Astrocyte (in vitro differentiated cells and primary cell): ENCODE results near the gene INO80B. TPM values are rescaled to one million over a fixed set of nuclear protein-coding genes. Genes with fewer than 3 reads are reported as not detected.
A peak's percentile ranks its signal among the peaks of the same experiment; 100 is the strongest.
"Not testable (repeated sequence)": the region's sequence is repeated elsewhere in the genome, so short reads cannot be mapped to it uniquely, and the experiment has no call there.

Experiments used
- DNase-seq: peaks from one replicate; pipeline ENCODE4 v3.0.0-alpha.2; 2010; ENCODE audit warnings: low read depth
- FAIRE-seq: peaks from 2 replicates; lab custom pipeline; 2011; peaks lifted over from hg19 to GRCh38; lab: Jason Lieb, UNC
- H2AFZ ChIP-seq: 2 replicates; pipeline ENCODE4 v1.6.0; 2012; ENCODE audit warnings: low read depth, low read length, inconsistent platforms
- H3K27ac ChIP-seq: 2 replicates; pipeline ENCODE4 v1.5.1; 2011; ENCODE audit warnings: low read depth, low read length, inconsistent platforms
- H3K27me3 ChIP-seq: 2 replicates; pipeline ENCODE4 v1.6.0; 2011; ENCODE audit warnings: low read length, inconsistent platforms; ENCODE audit not compliant: insufficient read depth
- H3K36me3 ChIP-seq: 2 replicates; pipeline ENCODE4 v1.5.1; 2011; ENCODE audit warnings: low read length, inconsistent platforms; ENCODE audit not compliant: insufficient read depth
- H3K4me1 ChIP-seq: 2 replicates; pipeline ENCODE4 v1.5.1; 2011; ENCODE audit warnings: low read length, inconsistent platforms; ENCODE audit not compliant: insufficient read depth
- H3K4me2 ChIP-seq: 2 replicates; pipeline ENCODE4 v1.6.0; 2012; ENCODE audit warnings: low read length, inconsistent platforms
- H3K4me3 ChIP-seq: 2 replicates; pipeline ENCODE4 v1.5.1; 2011; ENCODE audit warnings: low read depth, mild to moderate bottlenecking, low read length, inconsistent platforms; ENCODE audit not compliant: insufficient read depth
- H3K79me2 ChIP-seq: 2 replicates; pipeline ENCODE4 v1.6.0; 2012; ENCODE audit warnings: mild to moderate bottlenecking, low read length, inconsistent platforms; ENCODE audit not compliant: insufficient read depth
- H3K9ac ChIP-seq: 2 replicates; pipeline ENCODE4 v1.6.0; 2012; ENCODE audit warnings: mild to moderate bottlenecking, low read length, inconsistent platforms
- H3K9me3 ChIP-seq: 2 replicates; pipeline ENCODE4 v1.5.1; 2012; ENCODE audit warnings: low read depth, mild to moderate bottlenecking, low read length, inconsistent platforms; ENCODE audit not compliant: insufficient read depth
- H4K20me1 ChIP-seq: 2 replicates; pipeline ENCODE4 v1.6.0; 2012; ENCODE audit warnings: low read length, inconsistent platforms; ENCODE audit not compliant: insufficient read depth
- H3K27ac Mint-ChIP-seq: one replicate; pipeline ENCODE4 v1.8.0; 2021; ENCODE audit warnings: mild to moderate bottlenecking, mixed read lengths; ENCODE audit not compliant: unreplicated experiment
- H3K27me3 Mint-ChIP-seq: one replicate; pipeline ENCODE4 v1.8.0; 2021; ENCODE audit warnings: low read depth, mixed read lengths; ENCODE audit not compliant: unreplicated experiment
- H3K36me3 Mint-ChIP-seq: one replicate; pipeline ENCODE4 v1.8.0; 2021; ENCODE audit warnings: low read depth, mixed read lengths; ENCODE audit not compliant: unreplicated experiment
- H3K4me1 Mint-ChIP-seq: one replicate; pipeline ENCODE4 v1.8.0; 2021; ENCODE audit warnings: low read depth, mixed read lengths; ENCODE audit not compliant: unreplicated experiment
- H3K4me3 Mint-ChIP-seq: one replicate; pipeline ENCODE4 v1.8.0; 2021; ENCODE audit warnings: mild to moderate bottlenecking, moderate library complexity, mixed read lengths; ENCODE audit not compliant: unreplicated experiment
- H3K9me3 Mint-ChIP-seq: one replicate; pipeline ENCODE4 v1.8.0; 2021; ENCODE audit warnings: mild to moderate bottlenecking, mixed read lengths; ENCODE audit not compliant: unreplicated experiment
- EZH2 ChIP-seq: IDR thresholded peaks from 2 replicates; pipeline ENCODE4 v1.6.1; 2012; ENCODE audit warnings: mild to moderate bottlenecking, low read length, inconsistent platforms; ENCODE audit not compliant: insufficient read depth
- total RNA-seq: library from RNA; stranded (reverse); gene quantifications from 2 replicates; pipeline ENCODE4 v1.2.1, GENCODE V29; 2021
- TF ChIP-seq, protein P1 (sequence below): IDR thresholded peaks from 2 replicates; pipeline ENCODE4 v1.5.1; 2011; ENCODE audit warnings: low read depth, mild to moderate bottlenecking, inconsistent platforms, low read length, moderate library complexity; ENCODE audit not compliant: insufficient read depth

INO80B gene
- total RNA-seq, 1 donor from 2014 or later = 19.2 TPM

DNA sequence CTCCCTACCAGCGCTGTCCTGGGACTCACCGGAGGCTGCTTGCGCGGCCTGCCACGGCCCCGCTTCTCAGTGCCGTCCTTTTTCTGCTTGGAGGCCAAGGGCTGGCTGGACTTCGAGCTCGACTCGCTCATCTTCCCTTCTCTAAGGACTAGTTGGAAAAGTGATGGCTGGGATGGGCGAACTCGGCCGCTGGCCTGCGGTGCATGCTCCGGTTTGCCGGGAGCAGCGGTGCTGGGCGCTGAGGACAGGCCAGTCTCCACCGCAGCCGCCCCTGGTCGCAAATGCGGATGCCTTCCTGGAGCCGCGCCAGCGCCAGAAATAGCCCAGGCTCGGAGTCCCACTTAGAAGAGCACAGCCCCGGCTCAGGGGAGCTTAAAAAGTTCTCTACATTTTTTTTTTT is 36.6 kb upstream of the INO80B start:
- Histone ChIP-seq H3K9me3 (no peaks in the 10 kb centered on the region), H4K20me1 (no peaks in the 10 kb centered on the region), H3K4me2 (no peak overlapping the region), H2AFZ (no peak overlapping the region), H3K9ac (no peak overlapping the region), H3K27ac (no peak overlapping the region), H3K4me1 (peaks cover 26% of the 10 kb centered on the region), H3K4me3 (no peak overlapping the region), H3K27me3 (peaks cover 8% of the 10 kb centered on the region), H3K36me3 (no peaks in the 10 kb centered on the region), H3K79me2 (no peaks in the 10 kb centered on the region)
- Mint-ChIP-seq H3K27me3 (peaks cover 14% of the 10 kb centered on the region), H3K9me3 (no peaks in the 10 kb centered on the region), H3K27ac (no peak overlapping the region), H3K4me3 (no peak overlapping the region), H3K36me3 (no peaks in the 10 kb centered on the region), H3K4me1 (peaks cover 4% of the 10 kb centered on the region)
- no peak for FAIRE-seq
- TF ChIP-seq, protein P1, sequence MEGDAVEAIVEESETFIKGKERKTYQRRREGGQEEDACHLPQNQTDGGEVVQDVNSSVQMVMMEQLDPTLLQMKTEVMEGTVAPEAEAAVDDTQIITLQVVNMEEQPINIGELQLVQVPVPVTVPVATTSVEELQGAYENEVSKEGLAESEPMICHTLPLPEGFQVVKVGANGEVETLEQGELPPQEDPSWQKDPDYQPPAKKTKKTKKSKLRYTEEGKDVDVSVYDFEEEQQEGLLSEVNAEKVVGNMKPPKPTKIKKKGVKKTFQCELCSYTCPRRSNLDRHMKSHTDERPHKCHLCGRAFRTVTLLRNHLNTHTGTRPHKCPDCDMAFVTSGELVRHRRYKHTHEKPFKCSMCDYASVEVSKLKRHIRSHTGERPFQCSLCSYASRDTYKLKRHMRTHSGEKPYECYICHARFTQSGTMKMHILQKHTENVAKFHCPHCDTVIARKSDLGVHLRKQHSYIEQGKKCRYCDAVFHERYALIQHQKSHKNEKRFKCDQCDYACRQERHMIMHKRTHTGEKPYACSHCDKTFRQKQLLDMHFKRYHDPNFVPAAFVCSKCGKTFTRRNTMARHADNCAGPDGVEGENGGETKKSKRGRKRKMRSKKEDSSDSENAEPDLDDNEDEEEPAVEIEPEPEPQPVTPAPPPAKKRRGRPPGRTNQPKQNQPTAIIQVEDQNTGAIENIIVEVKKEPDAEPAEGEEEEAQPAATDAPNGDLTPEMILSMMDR = no peak
- no peak for TF ChIP-seq EZH2
- no peak for DNase-seq

DNA sequence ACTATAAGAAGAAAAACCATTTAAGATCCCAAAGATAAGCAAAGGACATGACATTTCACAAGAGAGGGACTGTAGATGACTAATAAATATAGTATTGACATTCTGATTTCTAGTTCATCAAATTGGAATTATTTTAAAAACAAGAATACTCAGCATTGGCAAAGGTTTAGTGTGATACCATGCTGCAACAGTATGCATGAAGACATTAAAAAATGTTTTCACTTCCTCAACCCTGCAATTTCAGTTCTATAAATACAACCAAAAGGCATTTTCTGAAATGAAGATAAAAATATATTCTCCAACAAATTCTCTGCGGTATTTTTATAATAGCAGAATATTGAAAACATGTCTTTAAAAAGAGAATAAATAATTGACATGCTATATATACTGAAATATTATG is 35.5 kb upstream of the INO80B start:
- DNase-seq (no peak), FAIRE-seq (no peak)
- Histone ChIP-seq H3K9ac (no peak overlapping the region), H3K9me3 (no peaks in the 10 kb centered on the region), H4K20me1 (no peaks in the 10 kb centered on the region), H3K4me2 (no peak overlapping the region), H3K4me1 (peaks cover 27% of the 10 kb centered on the region), H3K4me3 (no peak overlapping the region), H3K27me3 (peaks cover 8% of the 10 kb centered on the region), H3K36me3 (no peaks in the 10 kb centered on the region), H2AFZ (no peak overlapping the region), H3K27ac (no peak overlapping the region), H3K79me2 (no peaks in the 10 kb centered on the region)
- no peak overlapping the region for H3K4me3 Mint-ChIP-seq
- H3K27me3 Mint-ChIP-seq = peaks cover 8% of the 10 kb centered on the region
- peaks cover 3% of the 10 kb centered on the region for H3K36me3 Mint-ChIP-seq
- TF ChIP-seq, protein P1 = no peak
- no peak for TF ChIP-seq EZH2
- peaks cover 11% of the 10 kb centered on the region for H3K4me1 Mint-ChIP-seq
- no peaks in the 10 kb centered on the region for H3K9me3 Mint-ChIP-seq
- no peak overlapping the region for H3K27ac Mint-ChIP-seq

DNA sequence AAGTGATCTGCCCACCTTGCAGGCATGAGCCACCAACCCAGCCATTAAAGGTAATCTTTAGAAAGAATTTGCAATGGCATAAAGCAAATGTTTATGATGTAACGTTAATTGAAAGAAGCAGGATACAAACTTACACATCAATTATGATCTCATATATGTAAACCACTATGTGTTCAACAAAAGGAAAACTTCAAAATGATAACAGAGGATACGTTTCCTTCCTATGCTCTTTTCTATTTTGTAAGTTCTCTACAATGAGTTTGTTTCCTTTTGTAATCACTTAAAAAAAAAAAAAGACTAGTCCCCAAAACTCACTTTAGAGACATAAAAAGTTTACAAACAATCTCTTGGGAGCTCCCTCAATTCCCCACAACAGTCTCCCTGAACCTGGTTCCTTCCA is 34.9 kb upstream of the INO80B start:
- Mint-ChIP-seq H3K9me3 (no peaks in the 10 kb centered on the region), H3K4me3 (peak overlapping the region; percentile 74), H3K27me3 (peaks cover 8% of the 10 kb centered on the region), H3K4me1 (peaks cover 15% of the 10 kb centered on the region), H3K36me3 (peaks cover 4% of the 10 kb centered on the region), H3K27ac (peak overlapping the region; percentile 77)
- TF ChIP-seq EZH2 = no peak
- TF ChIP-seq, protein P1 = no peak
- DNase-seq (no peak), FAIRE-seq (no peak)
- no peaks in the 10 kb centered on the region for H3K79me2 ChIP-seq
- H3K36me3 ChIP-seq = no peaks in the 10 kb centered on the region
- no peaks in the 10 kb centered on the region for H3K9me3 ChIP-seq
- no peak overlapping the region for H2AFZ ChIP-seq
- no peak overlapping the region for H3K9ac ChIP-seq
- no peaks in the 10 kb centered on the region for H4K20me1 ChIP-seq
- no peak overlapping the region for H3K4me2 ChIP-seq
- peaks cover 27% of the 10 kb centered on the region for H3K4me1 ChIP-seq
- no peak overlapping the region for H3K4me3 ChIP-seq
- H3K27ac ChIP-seq = no peak overlapping the region
- peaks cover 8% of the 10 kb centered on the region for H3K27me3 ChIP-seq

DNA sequence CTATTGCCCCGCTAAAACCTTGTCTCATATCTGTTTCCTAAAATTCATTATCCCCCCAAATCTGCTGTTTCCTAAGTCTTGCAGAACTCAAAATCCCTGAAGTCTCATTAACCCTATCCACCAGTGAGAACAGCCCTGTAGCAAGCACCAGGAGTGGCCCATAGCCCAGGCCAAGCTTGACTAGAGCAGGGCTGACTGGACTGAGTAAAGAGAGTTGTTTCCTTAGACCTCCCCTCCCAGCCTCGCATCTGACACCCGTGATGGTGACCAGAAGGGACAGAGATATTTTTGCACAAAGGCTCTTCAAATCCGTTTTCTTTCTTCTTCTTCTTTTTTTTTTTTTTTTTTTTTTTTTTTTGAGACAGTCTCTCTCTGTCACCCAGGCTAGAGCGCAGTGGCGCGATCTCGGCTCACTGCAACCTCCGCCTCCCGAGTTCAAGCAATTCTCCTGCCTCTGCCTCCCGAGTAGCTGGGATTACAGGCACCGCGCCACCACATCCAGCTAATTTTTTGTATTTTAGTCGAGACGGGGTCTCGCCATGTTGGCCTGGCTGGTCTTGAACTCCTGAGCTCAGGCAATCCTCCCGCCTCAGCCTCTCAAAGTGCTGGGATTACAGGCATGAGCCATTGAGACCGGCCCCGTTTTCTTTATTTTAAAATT is 34.3 kb upstream of the INO80B start:
- H3K9ac ChIP-seq, H4K20me1 ChIP-seq, H3K79me2 ChIP-seq, DNase-seq, H2AFZ ChIP-seq, H3K36me3 ChIP-seq, H3K27me3 ChIP-seq, H3K36me3 Mint-ChIP-seq, FAIRE-seq, H3K27ac ChIP-seq, H3K9me3 Mint-ChIP-seq, H3K27me3 Mint-ChIP-seq, H3K9me3 ChIP-seq: not testable (repeated sequence)
- peaks cover 21% of the 10 kb centered on the region for H3K4me1 Mint-ChIP-seq
- peak overlapping the region; percentile 98 for H3K4me3 Mint-ChIP-seq
- peak overlapping the region; percentile 77 for H3K27ac Mint-ChIP-seq
- peak overlapping the region; percentile 99 for H3K4me2 ChIP-seq
- peaks cover 28% of the 10 kb centered on the region for H3K4me1 ChIP-seq
- peak overlapping the region; percentile 93 for H3K4me3 ChIP-seq
